ENCODE results near the gene DPEP2. TPM values are rescaled to one million over a fixed set of nuclear protein-coding genes. Genes with fewer than 3 reads are reported as not detected.
"Not testable (repeated sequence)": the region's sequence is repeated elsewhere in the genome, so short reads cannot be mapped to it uniquely, and the experiment has no call there.

Gene DPEP2
- total and polyA plus RNA-seq, 10 of the 15 experiments (the other 5 are each of a cell fraction or from before 2014, with no cell fraction given): 0.04 to 4.0 (median 2.1) TPM

DNA sequence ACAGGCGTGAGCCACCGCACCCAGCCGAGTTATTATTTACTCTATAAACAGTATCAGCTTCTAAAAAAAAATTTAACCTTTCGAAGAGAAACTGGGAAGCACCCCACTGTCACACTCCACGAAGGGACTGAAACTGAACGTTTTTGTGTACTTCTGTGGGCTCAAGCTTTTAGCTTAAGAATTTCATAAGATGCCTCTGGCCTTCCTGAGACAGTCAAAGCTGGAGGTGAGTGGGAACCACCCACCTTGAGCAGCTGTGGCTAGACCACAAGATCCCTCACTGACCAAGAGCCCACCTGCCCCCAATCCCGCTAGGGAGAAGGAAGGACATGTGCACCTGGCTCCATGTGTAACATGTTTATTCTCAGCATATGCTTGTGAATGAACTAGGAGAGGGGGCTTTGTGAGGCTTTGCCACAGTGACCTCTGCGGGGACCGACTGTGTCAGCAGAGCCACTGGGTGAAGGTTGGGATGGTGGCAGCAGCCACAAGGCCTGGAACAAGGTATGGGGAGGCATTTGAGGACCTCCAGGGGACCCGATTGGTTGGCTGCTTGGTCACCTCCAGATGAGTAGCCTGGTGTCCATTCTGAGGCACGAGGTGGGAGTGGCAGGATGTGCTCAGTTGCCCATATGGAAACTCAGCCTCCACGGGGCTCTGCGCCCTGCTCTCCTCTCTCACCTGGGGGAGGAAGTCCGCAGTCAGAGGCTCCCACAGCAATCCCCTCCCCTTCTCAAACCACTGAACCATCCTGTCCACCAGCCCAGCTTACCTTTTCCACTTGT is 23.8 kb downstream of the DPEP2 start (continued):
- TF ChIP-seq RELB (IDR thresholded peaks at IDR 0.05; ENCODE audit: low read depth) (0 out of 2 replicates have a peak, but pooled peaks have one; percentile 35), RUNX3 (IDR thresholded peaks at IDR 0.05; ENCODE audit: low read length) (peak; percentile 98), TCF3 (IDR thresholded peaks at IDR 0.05; ENCODE audit: borderline replicate concordance, insufficient read depth, low read depth, low read length) (peak; percentile 89), RBBP5 (conservative IDR thresholded peaks at IDR 0.05) (no peak)

GRCh38 chr16:67972285-67972684 is 27.0 kb downstream of the DPEP2 start:
- ATAC-seq; H3K4me3 ChIP-seq; SMC1A ChIA-PET (ENCODE audit: uncharacterized antibody, unreplicated experiment); H3K27ac ChIP-seq (ENCODE audit: control insufficient read depth, insufficient read depth); BruUV-seq (replicated peaks); POLR2A ChIA-PET; H4K20me1 ChIP-seq (ENCODE audit: control insufficient read depth, insufficient read depth); H3K9ac ChIP-seq (ENCODE audit: control insufficient read depth, insufficient read depth, low read length); RAD21 ChIA-PET (ENCODE audit: unreplicated experiment); H2AFZ ChIP-seq (ENCODE audit: control insufficient read depth, low read depth, low read length); H3K36me3 ChIP-seq (ENCODE audit: control insufficient read depth in 2 of 2, insufficient read depth in 2 of 2, low read length in 1 of 2); in situ Hi-C loops (cut with MboI); DNase-seq (ENCODE audit: low read depth, low spot score); H3K79me2 ChIP-seq (ENCODE audit: control insufficient read depth, insufficient read depth, low read length); H3K4me2 ChIP-seq (ENCODE audit: control insufficient read depth, insufficient read depth); FAIRE-seq; H3K27me3 ChIP-seq (replicated peaks in 1 of 2; ENCODE audit: control insufficient read depth in 2 of 2, insufficient read depth in 2 of 2, low read length in 1 of 2); H3K9me3 ChIP-seq (replicated peaks; ENCODE audit: control insufficient read depth, insufficient read depth, low read length); intact Hi-C loops (cut with micrococcal nuclease; ENCODE audit: unreplicated experiment); CTCF ChIA-PET: not testable (repeated sequence)
- peaks cover 25% of the 10 kb centered on the region for H3K4me1 ChIP-seq (ENCODE audit: control insufficient read depth, insufficient read depth, low read length)
- WGBS (ENCODE audit: insufficient coverage, insufficient replicate concordance, low lambda C conversion rate, missing lambda C conversion rate): 85% methylated on average over 3 of the region's 7 CpGs

All from GM12878 (cell line).